GM12865 (cell line): ENCODE measurements around the gene RGS6.
"Not testable (repeated sequence)": the region's sequence is repeated elsewhere in the genome, so short reads cannot be mapped to it uniquely, and the experiment has no call there.

ENCODE experiments used
- DNase-seq: peaks from one replicate; pipeline ENCODE4 v3.0.0; 2010; ENCODE audit warnings: low read depth
- H3K4me3 ChIP-seq: 2 replicates; pipeline ENCODE4 v1.5.1; 2011; ENCODE audit warnings: mild to moderate bottlenecking, low read depth, low read length, control low read depth
- CTCF ChIP-seq: IDR thresholded peaks from 2 replicates; pipeline ENCODE4 v1.5.1; 2011; ENCODE audit warnings: low read length, control low read depth, low read depth, inconsistent platforms; ENCODE audit not compliant: insufficient read depth; ENCODE audit errors: missing control alignments

The RGS6 gene

GRCh38 chr14:71932229-71932981, at the start of gene RGS6:
TSS of gene RGS6 (plus strand) at chr14:71932429.
- DNase-seq: peak; percentile 81
- H3K4me3 ChIP-seq: peak within 1 kb of the TSS; percentile 55

GRCh38 chr14:71883094-71883493, 49.1 kb upstream of the RGS6 start:
- peak; percentile 10 for DNase-seq
- H3K4me3 ChIP-seq: no peak overlapping the region
- TF ChIP-seq CTCF: no peak

More at GRCh38 chr14:71932229-71932981, at the start of gene RGS6:
- peak; percentile 51 for TF ChIP-seq CTCF

GRCh38 chr14:71885301-71885700, 46.9 kb upstream of the RGS6 start:
- no peak overlapping the region for H3K4me3 ChIP-seq
- no peak for DNase-seq
- TF ChIP-seq CTCF: no peak

GRCh38 chr14:71887802-71888201, 44.4 kb upstream of the RGS6 start:
- not testable (repeated sequence) for H3K4me3 ChIP-seq, DNase-seq

GRCh38 chr14:71890541-71890940, 41.7 kb upstream of the RGS6 start:
- DNase-seq: no peak
- no peak for TF ChIP-seq CTCF
- H3K4me3 ChIP-seq: no peak overlapping the region

GRCh38 chr14:71891185-71891584, 41.0 kb upstream of the RGS6 start:
- no peak for TF ChIP-seq CTCF
- no peak overlapping the region for H3K4me3 ChIP-seq
- no peak for DNase-seq

- no peak for TF ChIP-seq CTCF
- H3K4me3 ChIP-seq: no peak overlapping the region
- DNase-seq: no peak
These were observed 40.3 kb upstream of the RGS6 start for GRCh38 chr14:71891970-71892369.
